Right lobe of liver (tissue), 6 donors: ENCODE measurements around the gene TAF5L. TPM values are rescaled to one million over a fixed set of nuclear protein-coding genes. Genes with fewer than 3 reads are reported as not detected.

Source experiments
- ATAC-seq, 4 donors: fragments of 200-7000 bp; cut with Tn5 transposase; one replicate each; pipeline ENCODE4 v1.9.1; 2020; ENCODE audit warnings: mild to moderate bottlenecking in 4 of 4, moderate library complexity in 4 of 4
- DNase-seq, 3 donors: peaks; one replicate each; pipeline ENCODE4 v3.0.0-alpha.2; 2020
- H3K27ac ChIP-seq, 3 donors: fragments of 200-600 bp; one replicate each; pipeline ENCODE4 v1.8.0; 2022
- H3K27me3 ChIP-seq, 2 donors: fragments of 200-600 bp; one replicate each; pipeline ENCODE4 v1.8.0; 2022
- H3K36me3 ChIP-seq, 4 donors: fragments of 200-600 bp; sonication (generic) in 1 of 4; one replicate each; pipeline versions ENCODE4 v1.5.1 to v1.8.0; 2017 to 2022; ENCODE audit warnings: control low read depth in 1 of 4
- H3K4me1 ChIP-seq, 4 donors: fragments of 200-600 bp; sonication (generic) in 1 of 4; one replicate each; pipeline versions ENCODE4 v1.5.1 to v1.8.0; 2017 to 2022; ENCODE audit warnings: control low read depth in 1 of 4
- H3K4me3 ChIP-seq, 3 donors: fragments of 200-600 bp; one replicate each; pipeline ENCODE4 v1.8.0; 2022
- H3K9me3 ChIP-seq, 4 donors: fragments of 200-600 bp; sonication (generic) in 1 of 4; one replicate each; pipeline versions ENCODE4 v1.5.1 to v1.8.0; 2017 to 2022; ENCODE audit warnings: control low read depth in 1 of 4
- CTCF ChIP-seq, 4 donors: fragments of 200-600 bp in 3 of 4; fragments of 450-650 bp in 1 of 4; IDR thresholded peaks; one replicate each; pipeline versions ENCODE4 v1.5.1 to v1.8.0; 2016 to 2022; ENCODE audit warnings: antibody characterized with exemption in 4 of 4, mild to moderate bottlenecking in 2 of 4
- POLR2A ChIP-seq: fragments of 450-650 bp; IDR thresholded peaks from one replicate; pipeline ENCODE4 v1.6.1; 2017; ENCODE audit warnings: antibody characterized with exemption, mild to moderate bottlenecking
- WGBS: methylation state at CpG from one replicate; pipeline ENCODE4 v1.1.6; 2018; ENCODE audit warnings: low coverage, low lambda C conversion rate; ENCODE audit not compliant: insufficient coverage; ENCODE audit errors: missing lambda C conversion rate; 5-methylcytosine and 5-hydroxymethylcytosine counted together
- intact Hi-C, 2 donors: fragments of 100-400 bp; cut with DNase I; formaldehyde crosslinking; loops; one replicate each; pipeline versions ENCODE4 v1.11.2 to v1.14.1; 2022
- total RNA-seq, 6 experiments: library from RNA; depleted of rRNA in 2 of 6; stranded (reverse); fragments of >200 nt in 2 of 6; fragmentation: NEBNext Ultra II Directional in 3 of 6; extraction: Animal tissue kit (Norgen Biotek cat#: 25700) in 3 of 6; gene quantifications; one replicate each; pipeline versions ENCODE4 v1.1.0 to v1.2.4, GENCODE V29; 2016 to 2023
- donor health status: DM: no; HTN: yes; CAD: no.
- donor health status: DM: no; HTN: no; CAD: no.
- donor health status: DM: no; HTN: no; CAD: no.
- donor health status: DM: no; HTN: yes; CAD: no.
- donor health status: DM: no; HTN: yes; CAD: no.

Gene TAF5L
- total RNA-seq, 6 experiments from 2014 or later = 7.6 to 14.0 (median 9.9) TPM

- no peak for TF ChIP-seq CTCF (IDR thresholded peaks at IDR 0.05)
- no peak for TF ChIP-seq POLR2A
- no peak for ATAC-seq
- H3K4me3 ChIP-seq = no peak overlapping the region
- H3K27me3 ChIP-seq = no peaks in the 10 kb centered on the region
- intact Hi-C loops = no loop called here
- H3K27ac ChIP-seq = no peak overlapping the region
- no peak for DNase-seq
- H3K4me1 ChIP-seq = no peaks in the 10 kb centered on the region
- 75% methylated on average over 2 of the region's 2 CpGs for WGBS
- H3K36me3 ChIP-seq = no peaks in the 10 kb centered on the region
- no peaks in the 10 kb centered on the region for H3K9me3 ChIP-seq
Measured at GRCh38 chr1:229585338-229585737, 40.6 kb downstream of the TAF5L start.

GRCh38 chr1:229582715-229583114 lies 43.2 kb downstream of the TAF5L start:
- 95% methylated on average over 4 of the region's 4 CpGs for WGBS

GRCh38 chr1:229582011-229582694 lies 43.8 kb downstream of the TAF5L start:
- Histone ChIP-seq H3K36me3 (no peaks in the 10 kb centered on the region), H3K27me3 (no peaks in the 10 kb centered on the region), H3K27ac (no peak overlapping the region), H3K4me3 (no peak overlapping the region), H3K9me3 (no peaks in the 10 kb centered on the region), H3K4me1 (no peaks in the 10 kb centered on the region)
- TF ChIP-seq CTCF (IDR thresholded peaks at IDR 0.05) = no peak
- no peak for TF ChIP-seq POLR2A
- peak in 1 of 3 donors; percentile 68 for DNase-seq
- intact Hi-C loops = no loop called here
- ATAC-seq = peak; percentile 36 to 73 (median 53)
- WGBS = 38% methylated on average over 10 of the region's 11 CpGs

More at GRCh38 chr1:229582715-229583114, 43.2 kb downstream of the TAF5L start:
- TF ChIP-seq POLR2A (no peak), CTCF (IDR thresholded peaks at IDR 0.05) (no peak)
- Histone ChIP-seq H3K4me1 (no peaks in the 10 kb centered on the region), H3K27me3 (no peaks in the 10 kb centered on the region), H3K27ac (no peak overlapping the region), H3K9me3 (no peaks in the 10 kb centered on the region), H3K36me3 (no peaks in the 10 kb centered on the region), H3K4me3 (no peak overlapping the region)
- intact Hi-C loops = no loop called here
- DNase-seq (no peak), ATAC-seq (no peak)

- TF ChIP-seq POLR2A (no peak), CTCF (IDR thresholded peaks at IDR 0.05) (no peak)
- H3K27ac ChIP-seq = no peak overlapping the region
- H3K4me3 ChIP-seq = no peak overlapping the region
- intact Hi-C loops = no loop called here
- DNase-seq = no peak
- peak in 1 of 4 donors; percentile 53 for ATAC-seq
- H3K9me3 ChIP-seq = no peaks in the 10 kb centered on the region
- 22% methylated on average over 3 of the region's 3 CpGs for WGBS
- H3K36me3 ChIP-seq = no peaks in the 10 kb centered on the region
- H3K27me3 ChIP-seq = no peaks in the 10 kb centered on the region
- H3K4me1 ChIP-seq = no peaks in the 10 kb centered on the region
Measured at GRCh38 chr1:229581485-229581884, 44.4 kb downstream of the TAF5L start.
